HG03064 (cell line): ENCODE measurements around the gene TRUB2.
"Not testable (repeated sequence)": the region's sequence is repeated elsewhere in the genome, so short reads cannot be mapped to it uniquely, and the experiment has no call there.

Source experiments
- ATAC-seq: cut with Tn5 transposase; IDR thresholded peaks from one replicate; pipeline ENCODE4 v1.9.1; 2021; ENCODE audit warnings: low read depth; ENCODE audit not compliant: unreplicated experiment

TRUB2 gene

DNA sequence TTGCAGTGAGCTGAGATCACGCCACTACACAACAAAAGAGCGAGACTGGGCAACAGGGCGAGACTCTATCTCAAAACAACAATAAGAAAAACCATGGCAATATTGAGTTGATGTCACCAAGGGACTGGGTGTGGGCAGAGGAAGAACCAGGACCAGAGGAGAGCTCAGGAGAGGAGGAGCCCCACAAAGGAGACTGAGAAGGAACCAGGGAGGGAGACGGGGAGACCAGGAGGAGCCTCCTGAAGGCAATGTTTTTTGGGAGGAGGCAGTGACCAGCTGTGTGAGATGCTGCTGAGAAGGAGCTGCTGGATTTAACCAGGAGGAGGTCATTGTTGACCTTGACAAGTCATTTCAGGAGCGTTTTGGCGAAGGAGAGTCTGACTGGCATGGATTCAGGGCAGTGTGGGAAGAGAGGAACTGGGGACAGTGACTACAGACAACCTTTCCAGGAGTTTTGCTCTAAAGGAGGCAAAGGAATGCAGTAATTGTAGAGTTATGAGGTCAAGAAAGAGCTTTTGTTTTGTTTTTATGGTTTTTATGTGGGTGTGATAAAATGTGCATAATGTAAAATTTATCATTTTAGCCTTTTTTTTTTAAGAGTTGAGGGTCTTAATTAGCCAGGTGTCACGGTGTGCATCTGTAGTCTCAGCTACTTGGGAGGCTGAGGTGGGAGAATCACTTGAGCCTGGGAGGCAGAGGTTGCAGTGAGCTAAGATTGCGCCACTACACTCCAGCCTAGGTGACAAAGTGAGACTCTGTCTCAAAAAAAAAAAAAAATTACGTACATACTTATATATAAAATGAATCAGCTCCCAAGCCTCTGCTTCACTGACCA is 17.9 kb downstream of the TRUB2 start:
- ATAC-seq: no peak

- ATAC-seq: no peak
Measured at GRCh38 chr9:128298535-128299482, 23.4 kb downstream of the TRUB2 start.

GRCh38 chr9:128297221-128297773 is 24.9 kb downstream of the TRUB2 start:
- no peak for ATAC-seq

- no peak for ATAC-seq
Measured at GRCh38 chr9:128296340-128297220, 25.7 kb downstream of the TRUB2 start.

DNA sequence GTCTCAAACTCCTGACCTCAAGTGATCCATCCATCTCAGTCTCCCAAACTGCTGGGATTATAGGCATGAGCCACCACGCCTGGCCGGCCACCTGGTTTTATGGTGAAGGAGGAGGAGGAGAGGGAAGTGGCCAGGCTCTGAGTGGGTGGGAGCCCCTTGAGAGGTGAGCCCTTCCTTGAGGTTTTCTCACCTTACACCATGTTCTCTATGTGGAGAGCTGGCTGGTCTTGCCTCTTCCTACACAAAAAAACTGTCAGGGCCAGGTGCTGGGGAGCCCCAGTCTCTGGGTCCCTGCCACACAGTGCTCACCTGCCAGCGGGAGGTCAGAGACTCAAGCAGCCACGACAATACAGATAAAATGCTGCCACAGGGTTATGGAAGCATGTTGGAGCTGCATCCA is 28.1 kb downstream of the TRUB2 start:
- no peak for ATAC-seq

DNA sequence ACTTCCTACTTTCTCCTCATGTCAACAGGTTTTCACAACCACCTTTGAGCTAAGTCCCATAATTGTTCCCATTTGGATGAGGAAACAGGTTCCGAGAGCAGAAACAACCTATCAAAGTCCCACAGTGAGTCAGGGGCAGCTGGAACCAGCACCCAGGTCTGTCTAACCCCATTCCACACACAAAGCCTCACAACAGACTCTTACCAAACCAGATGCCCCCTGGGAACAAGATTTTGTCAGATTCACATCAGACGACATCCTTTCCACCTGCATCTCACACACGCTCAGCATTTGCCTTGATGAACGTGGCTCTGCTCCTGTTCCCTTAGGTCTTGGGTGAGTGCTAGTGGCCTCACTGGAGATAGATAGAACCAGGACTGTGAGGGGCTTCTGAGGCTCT is 29.2 kb downstream of the TRUB2 start:
- ATAC-seq: no peak

- ATAC-seq: no peak
Measured at GRCh38 chr9:128292009-128292408, 30.2 kb downstream of the TRUB2 start.

DNA sequence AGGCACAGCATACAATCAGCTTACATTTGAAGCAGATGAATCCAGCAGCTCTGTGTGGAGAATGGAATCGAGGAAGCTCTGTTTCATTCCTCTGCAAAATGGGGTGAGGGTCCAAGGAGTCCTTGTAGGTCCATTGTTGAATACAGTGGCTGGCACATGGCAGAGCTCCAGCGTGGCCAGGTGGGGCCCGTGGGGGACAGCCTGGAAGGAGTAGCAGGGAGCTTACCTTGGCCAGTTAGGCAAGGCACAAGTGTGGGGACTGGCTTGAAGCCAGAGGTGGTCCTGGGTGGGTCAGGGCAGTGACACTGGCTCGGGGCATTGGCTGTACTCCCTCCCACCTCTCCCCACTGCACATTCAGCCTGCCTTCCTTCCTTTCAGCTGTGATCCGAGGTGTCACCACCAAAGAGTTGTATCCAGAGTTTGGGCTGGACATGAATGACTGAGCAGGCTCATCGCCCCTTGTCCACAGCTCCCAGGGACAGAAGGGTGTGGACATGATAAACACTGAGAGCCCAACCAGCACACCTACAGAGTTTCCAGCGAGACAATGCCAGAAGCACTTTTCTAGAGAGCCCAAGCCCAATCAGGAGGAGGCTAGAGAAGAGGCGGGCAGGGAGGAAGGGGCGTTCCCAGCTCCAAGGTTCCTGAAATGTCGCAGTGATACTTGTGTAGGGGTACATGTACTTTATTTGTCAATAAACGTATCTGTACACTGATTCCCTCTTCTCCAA is 33.8 kb downstream of the TRUB2 start:
- no peak for ATAC-seq

GRCh38 chr9:128286440-128286839 is 35.8 kb downstream of the TRUB2 start:
- no peak for ATAC-seq

DNA sequence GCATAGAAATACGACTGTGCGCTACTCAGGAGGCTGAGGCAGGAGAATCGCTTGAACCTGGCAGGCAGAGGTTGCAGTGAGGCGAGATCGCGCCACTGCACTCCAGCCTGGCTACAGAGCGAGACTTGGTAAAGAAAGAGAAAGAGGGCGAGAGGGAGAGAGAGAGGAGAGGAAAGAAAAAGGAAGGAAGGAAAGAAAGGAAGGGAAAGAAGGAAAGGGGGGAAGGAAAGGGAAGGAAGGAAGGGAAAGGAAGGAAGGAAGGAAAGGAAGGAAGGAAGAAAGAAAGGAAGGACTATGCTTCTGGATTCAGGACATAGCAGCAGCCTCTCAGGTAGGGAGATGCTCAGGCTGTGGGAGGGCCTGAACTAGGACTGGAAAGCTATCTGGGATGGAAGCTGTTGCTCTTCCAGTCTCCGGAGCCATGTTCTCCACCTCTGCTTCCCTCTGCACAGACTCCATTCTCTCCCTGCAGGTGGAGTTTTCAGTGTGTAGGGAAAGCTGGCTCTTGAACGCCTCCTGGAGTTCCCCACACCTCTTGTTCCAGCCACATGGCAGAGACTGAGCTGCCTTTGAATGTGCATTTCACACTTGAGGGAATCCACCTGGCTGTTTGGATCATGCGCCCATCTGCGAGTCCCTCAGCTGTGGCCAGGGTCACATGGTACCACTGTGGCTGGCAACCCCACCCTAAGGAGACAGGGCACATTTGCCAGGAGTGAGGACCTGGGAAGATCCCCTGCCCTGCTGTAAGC is 37.0 kb downstream of the TRUB2 start:
- ATAC-seq: no peak

GRCh38 chr9:128282500-128282899 is 39.7 kb downstream of the TRUB2 start:
- no peak for ATAC-seq

DNA sequence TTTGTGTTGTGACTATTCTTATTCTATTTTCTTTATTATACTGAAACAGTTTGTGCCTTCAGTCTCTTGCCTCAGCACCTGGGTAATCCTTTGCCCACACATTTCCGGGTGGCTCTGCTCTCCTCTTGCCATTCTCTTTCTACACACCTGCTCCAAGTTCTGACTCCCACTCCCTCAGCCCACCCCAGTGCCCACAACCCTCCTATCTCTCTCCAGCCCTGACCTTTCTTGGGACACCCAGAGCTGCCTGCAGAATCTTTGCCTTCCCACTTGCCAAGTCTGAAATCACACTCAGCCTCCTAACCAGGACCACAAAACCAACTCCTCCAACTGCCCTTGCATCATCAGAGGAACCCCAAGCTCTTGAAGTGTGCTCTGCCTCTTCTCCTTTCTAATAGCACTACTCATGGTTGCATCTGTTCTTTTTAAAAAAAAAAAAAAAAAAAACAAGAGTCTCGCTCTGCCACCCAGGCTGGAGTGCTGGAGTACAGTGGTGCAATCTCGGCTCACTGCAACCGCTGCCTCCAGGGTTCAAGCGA is 42.1 kb downstream of the TRUB2 start:
- ATAC-seq: no peak

GRCh38 chr9:128279088-128280073 is 42.9 kb downstream of the TRUB2 start:
- not testable (repeated sequence) for ATAC-seq

DNA sequence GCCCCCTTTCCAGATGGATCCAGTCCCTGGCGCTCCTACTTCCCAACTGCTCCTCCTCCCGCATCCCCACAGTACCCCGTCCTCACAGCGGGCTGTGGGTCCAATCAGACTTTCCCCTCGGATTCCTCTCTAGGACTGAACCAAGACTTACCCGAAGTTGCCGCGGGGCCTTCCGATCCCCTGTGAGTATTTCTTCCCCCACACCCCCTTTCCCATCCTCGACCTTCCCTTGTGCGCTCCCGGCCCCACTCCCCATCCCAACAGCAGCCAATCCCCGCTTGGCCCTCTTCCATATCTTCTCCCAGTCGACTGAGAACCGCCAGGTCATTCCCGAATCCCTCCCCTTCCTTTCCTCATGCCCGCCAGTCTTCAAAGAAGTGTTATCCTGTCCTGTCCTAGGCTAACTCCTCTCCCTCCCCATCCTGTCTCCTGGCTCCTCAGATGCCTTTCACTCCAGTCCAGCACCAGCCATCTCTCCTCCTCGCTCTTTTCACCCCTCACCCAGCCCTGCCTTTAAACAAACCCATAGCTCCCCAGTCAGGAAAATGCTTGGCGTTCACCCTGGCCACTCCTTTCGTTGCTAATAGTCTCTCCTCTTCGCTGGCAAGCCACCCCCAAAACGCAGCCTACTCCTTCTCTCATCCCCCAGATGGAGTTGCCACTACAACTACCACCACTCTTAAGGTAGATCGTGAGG is 45.5 kb downstream of the TRUB2 start:
- no peak for ATAC-seq

DNA sequence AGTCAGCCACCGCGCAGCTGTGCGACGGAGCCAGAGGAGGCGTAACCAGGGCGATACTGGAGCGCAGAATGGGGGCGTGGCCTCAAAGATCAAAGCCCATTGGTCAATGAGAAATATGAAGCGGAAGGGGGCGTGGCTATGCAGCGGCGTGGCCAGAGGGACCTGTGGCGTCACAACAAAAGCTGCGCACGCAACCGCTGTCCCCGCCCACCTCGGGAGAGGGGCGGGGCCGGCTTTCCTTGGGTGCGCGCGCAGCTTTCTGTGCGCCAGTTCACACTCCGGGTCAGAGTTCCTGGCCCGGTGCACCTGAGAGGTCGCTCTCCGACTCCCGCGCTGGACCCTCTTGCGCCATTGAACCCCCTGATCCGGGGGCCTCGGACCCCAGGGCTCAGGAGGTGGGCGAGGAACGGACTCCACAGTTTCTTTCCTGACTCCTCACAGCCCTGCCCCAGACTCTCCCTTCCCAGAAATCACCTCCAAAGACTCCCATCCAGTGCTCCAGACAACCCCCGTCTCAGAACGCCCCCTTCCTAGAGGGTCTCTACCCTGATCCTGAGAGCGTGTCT is 46.2 kb downstream of the TRUB2 start, which contains the start of gene SWI5:
Gene SWI5 (plus strand): TSS at position 269 of the 566 bp plus-strand sequence.
- peak; percentile 96 for ATAC-seq
